ENCODE data around the gene SLC16A11.

DNA sequence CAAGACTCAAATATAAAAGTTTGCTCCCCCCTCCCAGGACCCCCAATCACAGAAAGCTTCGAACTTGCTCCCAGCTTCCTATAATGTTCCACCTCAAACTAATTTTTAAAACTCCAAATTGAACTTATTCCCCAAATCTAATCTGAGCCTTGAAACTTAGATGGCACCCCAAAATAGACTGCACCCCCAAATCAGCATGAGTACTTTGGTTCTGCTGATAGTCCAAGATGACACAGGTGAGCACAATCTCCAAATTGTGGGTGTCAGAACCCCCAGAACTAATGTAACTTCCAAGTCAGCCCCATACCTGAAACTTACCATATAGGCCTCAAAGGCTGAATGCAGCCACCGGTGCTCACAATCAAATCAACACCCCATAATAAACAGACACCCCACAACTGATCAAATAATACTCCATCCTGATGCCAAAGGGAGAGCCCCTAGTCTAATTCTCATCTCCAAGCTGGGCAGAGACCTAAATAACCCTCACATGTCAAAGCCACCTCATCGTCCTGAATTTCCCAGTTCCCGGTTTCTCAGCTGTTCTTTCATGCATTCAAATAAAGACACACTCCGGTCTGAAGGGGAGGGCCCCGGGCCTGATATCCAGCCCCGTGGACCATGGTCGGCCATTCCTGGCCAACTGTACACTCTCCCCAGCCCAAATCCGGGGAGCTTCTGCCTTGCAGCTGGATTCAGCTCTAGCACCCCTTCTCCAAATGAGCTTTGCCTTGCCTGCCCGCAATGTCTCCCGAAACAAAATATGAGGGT lies 22.8 kb downstream of the SLC16A11 start:
- TF ChIP-seq POLR2A (IDR thresholded peaks at IDR 0.05; ENCODE audit: low read length): no peak
- TF ChIP-seq GATA1 (IDR thresholded peaks at IDR 0.05; ENCODE audit: low read depth, low read length): no peak

All from erythroblast (primary cell).